HFFc6 (cell line): Measurements from ENCODE around the gene ERBIN. TPM values are rescaled to one million over a fixed set of nuclear protein-coding genes. Genes with fewer than 3 reads are reported as not detected.

Experiments used
- DNase-seq: peaks from one replicate; pipeline ENCODE4 v3.0.0-alpha.2; 2018
- H3K27ac Mint-ChIP-seq: 2 replicates; pipeline ENCODE4 v1.8.0; 2020; ENCODE audit warnings: mild to moderate bottlenecking, mixed read lengths
- H3K27me3 Mint-ChIP-seq: 2 replicates; pipeline ENCODE4 v1.8.0; 2021; ENCODE audit warnings: mild to moderate bottlenecking, moderate library complexity, mixed read lengths; ENCODE audit not compliant: insufficient read depth
- H3K36me3 Mint-ChIP-seq: 2 replicates; pipeline ENCODE4 v1.8.0; 2021; ENCODE audit warnings: low read depth, mixed read lengths
- H3K4me1 Mint-ChIP-seq: 2 replicates; pipeline ENCODE4 v1.8.0; 2020; ENCODE audit warnings: low read depth, mixed read lengths
- H3K4me3 Mint-ChIP-seq: 2 replicates; pipeline ENCODE4 v1.8.0; 2020; ENCODE audit warnings: mild to moderate bottlenecking, moderate library complexity, mixed read lengths
- H3K9me3 Mint-ChIP-seq: 2 replicates; pipeline ENCODE4 v1.8.0; 2020; ENCODE audit warnings: mild to moderate bottlenecking, mixed read lengths
- CTCF ChIP-seq: fragments of 200-600 bp; sonication (generic); IDR thresholded peaks from 2 replicates; pipeline ENCODE4 v1.5.0; 2021; ENCODE audit warnings: antibody characterized with exemption, mild to moderate bottlenecking
- total RNA-seq, 6 experiments: library from RNA; stranded (reverse); fragmentation: NEBNext Ultra II Directional; extraction: Animal tissue kit (Norgen Biotek cat#: 25700); gene quantifications; 2 replicates in 1 of 6; 3 replicates in 5 of 6; pipeline ENCODE4 v1.2.3, GENCODE V29; 2021

Gene ERBIN
- total RNA-seq, 6 experiments from 2014 or later = 97.5 to 127 (median 114) TPM

GRCh38 chr5:65900746-65901145, 25.6 kb upstream of the ERBIN start:
- Mint-ChIP-seq H3K36me3 (no peaks in the 10 kb centered on the region), H3K27me3 (peaks cover 3% of the 10 kb centered on the region; the same call in 1 of the 2 replicates), H3K9me3 (no peaks in the 10 kb centered on the region), H3K4me3 (no peak overlapping the region), H3K4me1 (no peaks in the 10 kb centered on the region), H3K27ac (no peak overlapping the region)
- TF ChIP-seq CTCF = no peak
- no peak for DNase-seq

- no peak for TF ChIP-seq CTCF
- no peaks in the 10 kb centered on the region for H3K9me3 Mint-ChIP-seq
- DNase-seq = no peak
- H3K4me1 Mint-ChIP-seq = peaks cover 4% of the 10 kb centered on the region; the same call in 1 of the 2 replicates
- H3K27me3 Mint-ChIP-seq = peaks cover 3% of the 10 kb centered on the region; the same call in 1 of the 2 replicates
- no peak overlapping the region for H3K27ac Mint-ChIP-seq
- H3K4me3 Mint-ChIP-seq = no peak overlapping the region
- H3K36me3 Mint-ChIP-seq = no peaks in the 10 kb centered on the region
Measured at GRCh38 chr5:65902104-65902503, 24.3 kb upstream of the ERBIN start.

GRCh38 chr5:65903581-65903980, 22.8 kb upstream of the ERBIN start:
- no peak for DNase-seq
- Mint-ChIP-seq H3K4me1 (peaks cover 11% of the 10 kb centered on the region; the same call in 1 of the 2 replicates), H3K9me3 (no peaks in the 10 kb centered on the region), H3K27me3 (no peaks in the 10 kb centered on the region), H3K27ac (no peak overlapping the region), H3K4me3 (no peak overlapping the region), H3K36me3 (no peaks in the 10 kb centered on the region)
- no peak for TF ChIP-seq CTCF

GRCh38 chr5:65906256-65906655, 20.1 kb upstream of the ERBIN start:
- Mint-ChIP-seq H3K27ac (no peak overlapping the region), H3K27me3 (no peaks in the 10 kb centered on the region), H3K4me1 (peaks cover 11% of the 10 kb centered on the region; the same call in 1 of the 2 replicates), H3K4me3 (no peak overlapping the region), H3K9me3 (no peaks in the 10 kb centered on the region), H3K36me3 (no peaks in the 10 kb centered on the region)
- no peak for TF ChIP-seq CTCF
- DNase-seq = no peak

- no peak for DNase-seq
- no peak overlapping the region for H3K27ac Mint-ChIP-seq
- peaks cover 11% of the 10 kb centered on the region; the same call in 1 of the 2 replicates for H3K4me1 Mint-ChIP-seq
- H3K36me3 Mint-ChIP-seq = no peaks in the 10 kb centered on the region
- H3K4me3 Mint-ChIP-seq = no peak overlapping the region
- no peaks in the 10 kb centered on the region for H3K27me3 Mint-ChIP-seq
- TF ChIP-seq CTCF = no peak
- no peaks in the 10 kb centered on the region for H3K9me3 Mint-ChIP-seq
Measured at GRCh38 chr5:65907135-65907534, 19.2 kb upstream of the ERBIN start.

GRCh38 chr5:65910711-65911110, 15.7 kb upstream of the ERBIN start:
- Mint-ChIP-seq H3K27me3 (no peaks in the 10 kb centered on the region), H3K27ac (no peak overlapping the region), H3K36me3 (no peaks in the 10 kb centered on the region), H3K4me1 (peaks cover 11% of the 10 kb centered on the region; the same call in 1 of the 2 replicates), H3K9me3 (no peaks in the 10 kb centered on the region), H3K4me3 (no peak overlapping the region)
- no peak for TF ChIP-seq CTCF
- no peak for DNase-seq
